ENCODE results near the gene ZNF263.

Gene ZNF263

GRCh38 chr16:3321816-3322215, 38.5 kb downstream of the ZNF263 start:
- DNase-seq (ENCODE audit: low read depth, low spot score): no peak

- DNase-seq (ENCODE audit: low read depth, low spot score): no peak
Measured at GRCh38 chr16:3327514-3327913, 44.2 kb downstream of the ZNF263 start.

GRCh38 chr16:3328104-3328503, 44.8 kb downstream of the ZNF263 start:
- DNase-seq (ENCODE audit: low read depth, low spot score): no peak

GRCh38 chr16:3328643-3329042, 45.4 kb downstream of the ZNF263 start:
- no peak for DNase-seq (ENCODE audit: low read depth, low spot score)

All from ELF-1 (cell line).